Naive B cell (primary cell): ENCODE data around the gene CHKB. TPM values are rescaled to one million over a fixed set of nuclear protein-coding genes. Genes with fewer than 3 reads are reported as not detected.
"Not testable (repeated sequence)": the region's sequence is repeated elsewhere in the genome, so short reads cannot be mapped to it uniquely, and the experiment has no call there.

ENCODE experiments used
- ATAC-seq, 2 donors: fragments of 150-1000 bp; cut with Tn5 transposase; 2 replicates each; pipeline ENCODE4 v1.10.0; 2021; ENCODE audit warnings: low read depth in 2 of 2, mild to moderate bottlenecking in 2 of 2, moderate library complexity in 2 of 2
- DNase-seq: peaks from one replicate; pipeline ENCODE4 v3.0.0; 2022
- H3K27ac Mint-ChIP-seq, 6 donors: one replicate each; pipeline ENCODE4 v1.8.0; 2020 to 2022; ENCODE audit warnings: mild to moderate bottlenecking in 6 of 6, mixed read lengths in 6 of 6, moderate library complexity in 5 of 6, inconsistent platforms in 2 of 6
- H3K27me3 Mint-ChIP-seq, 3 donors: one replicate each; pipeline ENCODE4 v1.8.0; 2021 to 2022; ENCODE audit warnings: mixed read lengths in 3 of 3, mild to moderate bottlenecking in 1 of 3
- H3K36me3 Mint-ChIP-seq, 2 donors: one replicate each; pipeline ENCODE4 v1.8.0; 2020 to 2022; ENCODE audit warnings: mixed read lengths in 2 of 2, inconsistent platforms in 1 of 2, mild to moderate bottlenecking in 1 of 2
- H3K4me1 Mint-ChIP-seq, 3 donors: one replicate each; pipeline ENCODE4 v1.8.0; 2020 to 2022; ENCODE audit warnings: mixed read lengths in 3 of 3, inconsistent platforms in 1 of 3, mild to moderate bottlenecking in 1 of 3, moderate library complexity in 1 of 3
- H3K4me3 Mint-ChIP-seq, 8 donors: one replicate each; pipeline ENCODE4 v1.8.0; 2020 to 2022; ENCODE audit warnings: mild to moderate bottlenecking in 8 of 8, mixed read lengths in 8 of 8, moderate library complexity in 8 of 8, inconsistent platforms in 2 of 8
- H3K9me3 Mint-ChIP-seq, 7 donors: one replicate each; pipeline ENCODE4 v1.8.0; 2020 to 2022; ENCODE audit warnings: mixed read lengths in 7 of 7, mild to moderate bottlenecking in 5 of 7, inconsistent platforms in 2 of 7, moderate library complexity in 1 of 7
- polyA plus RNA-seq, 6 donors: library from polyadenylated mRNA; unstranded; fragments of 300-500 nt; fragmentation: Illumina TruSeq; gene quantifications; one replicate each; pipeline ENCODE4 v1.2.3, GENCODE V29; 2021; ENCODE audit warnings: low read depth in 6 of 6

Gene CHKB
- polyA plus RNA-seq, 6 donors from 2014 or later, result 36.2 to 50.8 (median 42.0) TPM

GRCh38 chr22:50621948-50622722 lies 39.5 kb upstream of the CHKB start:
- H3K27ac Mint-ChIP-seq, result peak overlapping the region; percentile 95 to 100 (median 98)
- H3K4me1 Mint-ChIP-seq, result peaks cover 29 to 43% (median 37%) of the 10 kb centered on the region in 3 donors
- no peaks in the 10 kb centered on the region for H3K9me3 Mint-ChIP-seq
- DNase-seq, result peak; percentile 47
- H3K4me3 Mint-ChIP-seq, result peak overlapping the region; percentile 86 to 99 (median 94)
- no peaks in the 10 kb centered on the region for H3K27me3 Mint-ChIP-seq
- ATAC-seq, result no peak
- no peaks in the 10 kb centered on the region for H3K36me3 Mint-ChIP-seq

- H3K27ac Mint-ChIP-seq, result peak overlapping the region; percentile 95 to 100 (median 98)
- H3K4me3 Mint-ChIP-seq, result peak overlapping the region; percentile 86 to 99 (median 94)
- H3K4me1 Mint-ChIP-seq, result peaks cover 25 to 38% (median 34%) of the 10 kb centered on the region in 3 donors
- peak; percentile 39 to 43 for ATAC-seq
- H3K36me3 Mint-ChIP-seq, result no peaks in the 10 kb centered on the region
- H3K27me3 Mint-ChIP-seq, result no peaks in the 10 kb centered on the region
- no peaks in the 10 kb centered on the region for H3K9me3 Mint-ChIP-seq
- peak; percentile 52 for DNase-seq
Measured at GRCh38 chr22:50621356-50621880, 38.8 kb upstream of the CHKB start.

- H3K4me3 Mint-ChIP-seq, result peak overlapping the region; percentile 86 to 99 (median 94)
- peak; percentile 72 for ATAC-seq
- H3K9me3 Mint-ChIP-seq, result no peaks in the 10 kb centered on the region
- peak; percentile 79 for DNase-seq
- no peaks in the 10 kb centered on the region for H3K27me3 Mint-ChIP-seq
- no peaks in the 10 kb centered on the region for H3K36me3 Mint-ChIP-seq
- H3K4me1 Mint-ChIP-seq, result peaks cover 24 to 36% (median 32%) of the 10 kb centered on the region in 3 donors
- peak overlapping the region; percentile 95 to 100 (median 98) for H3K27ac Mint-ChIP-seq
Measured at GRCh38 chr22:50620593-50621355, 38.1 kb upstream of the CHKB start.

GRCh38 chr22:50614296-50614695 lies 31.6 kb upstream of the CHKB start:
- not testable (repeated sequence) for ATAC-seq, H3K4me1 Mint-ChIP-seq, H3K9me3 Mint-ChIP-seq, H3K36me3 Mint-ChIP-seq, DNase-seq
- peaks cover 0 to 45% (median 34%) of the 10 kb centered on the region in 3 donors for H3K27me3 Mint-ChIP-seq
- peak overlapping the region in 2 of 6 donors; percentile 74 to 86 for H3K27ac Mint-ChIP-seq
- peak overlapping the region in 2 of 8 donors; percentile 53 to 60 for H3K4me3 Mint-ChIP-seq

GRCh38 chr22:50613291-50613981 lies 30.8 kb upstream of the CHKB start:
- Mint-ChIP-seq H3K36me3 (no peaks in the 10 kb centered on the region), H3K27ac (peak overlapping the region in 1 of 6 donors; percentile 76), H3K27me3 (peaks cover 0 to 52% (median 41%) of the 10 kb centered on the region in 3 donors), H3K4me3 (peak overlapping the region in 1 of 8 donors; percentile 8), H3K4me1 (peaks cover 5 to 6% (median 5%) of the 10 kb centered on the region in 3 donors), H3K9me3 (no peaks in the 10 kb centered on the region)
- DNase-seq, result no peak
- no peak for ATAC-seq

GRCh38 chr22:50612528-50613221 lies 30.0 kb upstream of the CHKB start:
- DNase-seq, result no peak

GRCh38 chr22:50612168-50612527 lies 29.5 kb upstream of the CHKB start:
- peaks cover 5 to 6% (median 5%) of the 10 kb centered on the region in 3 donors for H3K4me1 Mint-ChIP-seq
- peak overlapping the region in 1 of 6 donors; percentile 13 for H3K27ac Mint-ChIP-seq
- H3K4me3 Mint-ChIP-seq, result no peak overlapping the region
- H3K36me3 Mint-ChIP-seq, result no peaks in the 10 kb centered on the region
- ATAC-seq (no peak), DNase-seq (no peak)
- peaks cover 5 to 62% (median 51%) of the 10 kb centered on the region in 3 donors for H3K27me3 Mint-ChIP-seq
- no peaks in the 10 kb centered on the region for H3K9me3 Mint-ChIP-seq

More at GRCh38 chr22:50612528-50613221, 30.0 kb upstream of the CHKB start:
- Mint-ChIP-seq H3K36me3 (no peaks in the 10 kb centered on the region), H3K27ac (peak overlapping the region in 1 of 6 donors; percentile 13), H3K9me3 (no peaks in the 10 kb centered on the region), H3K4me3 (no peak overlapping the region), H3K4me1 (peaks cover 5 to 6% (median 5%) of the 10 kb centered on the region in 3 donors), H3K27me3 (peaks cover 0 to 56% (median 46%) of the 10 kb centered on the region in 3 donors)
- peak; percentile 27 to 32 for ATAC-seq

GRCh38 chr22:50611341-50612060 lies 28.9 kb upstream of the CHKB start:
- H3K4me3 Mint-ChIP-seq, result no peak overlapping the region
- H3K36me3 Mint-ChIP-seq, result no peaks in the 10 kb centered on the region
- no peak for DNase-seq
- H3K27me3 Mint-ChIP-seq, result peaks cover 6 to 68% (median 58%) of the 10 kb centered on the region in 3 donors
- H3K27ac Mint-ChIP-seq, result no peak overlapping the region
- ATAC-seq, result no peak
- peaks cover 5 to 6% (median 5%) of the 10 kb centered on the region in 3 donors for H3K4me1 Mint-ChIP-seq
- H3K9me3 Mint-ChIP-seq, result no peaks in the 10 kb centered on the region

- DNase-seq (no peak), ATAC-seq (no peak)
- peaks cover 5 to 6% (median 5%) of the 10 kb centered on the region in 3 donors for H3K4me1 Mint-ChIP-seq
- peaks cover 6 to 77% (median 66%) of the 10 kb centered on the region in 3 donors for H3K27me3 Mint-ChIP-seq
- H3K4me3 Mint-ChIP-seq, result peak overlapping the region in 1 of 8 donors; percentile 53
- no peaks in the 10 kb centered on the region for H3K9me3 Mint-ChIP-seq
- H3K27ac Mint-ChIP-seq, result no peak overlapping the region
- no peaks in the 10 kb centered on the region for H3K36me3 Mint-ChIP-seq
Measured at GRCh38 chr22:50610581-50610980, 27.9 kb upstream of the CHKB start.

- ATAC-seq, result no peak
- H3K36me3 Mint-ChIP-seq, result no peaks in the 10 kb centered on the region
- H3K27me3 Mint-ChIP-seq, result peaks cover 6 to 83% (median 70%) of the 10 kb centered on the region in 3 donors
Measured at GRCh38 chr22:50610041-50610451, 27.4 kb upstream of the CHKB start.

GRCh38 chr22:50609599-50609998 lies 26.9 kb upstream of the CHKB start:
- H3K27ac Mint-ChIP-seq, result peak overlapping the region in 1 of 6 donors; percentile 70
- H3K27me3 Mint-ChIP-seq, result peaks cover 6 to 87% (median 74%) of the 10 kb centered on the region in 3 donors
- no peaks in the 10 kb centered on the region for H3K9me3 Mint-ChIP-seq

More at GRCh38 chr22:50610041-50610451, 27.4 kb upstream of the CHKB start:
- no peak for DNase-seq
- Mint-ChIP-seq H3K4me3 (peak overlapping the region in 1 of 8 donors; percentile 53), H3K27ac (no peak overlapping the region), H3K9me3 (no peaks in the 10 kb centered on the region), H3K4me1 (peaks cover 5 to 6% (median 5%) of the 10 kb centered on the region in 3 donors)

GRCh38 chr22:50608996-50609395 lies 26.3 kb upstream of the CHKB start:
- Mint-ChIP-seq H3K9me3 (no peaks in the 10 kb centered on the region), H3K4me1 (peaks cover 5 to 6% (median 5%) of the 10 kb centered on the region in 3 donors), H3K27ac (no peak overlapping the region), H3K36me3 (no peaks in the 10 kb centered on the region), H3K27me3 (peaks cover 6 to 89% (median 74%) of the 10 kb centered on the region in 3 donors), H3K4me3 (no peak overlapping the region)
- ATAC-seq, result no peak
- DNase-seq, result no peak

More at GRCh38 chr22:50609599-50609998, 26.9 kb upstream of the CHKB start:
- ATAC-seq, result no peak
- Mint-ChIP-seq H3K36me3 (no peaks in the 10 kb centered on the region), H3K4me3 (no peak overlapping the region), H3K4me1 (peaks cover 5 to 6% (median 5%) of the 10 kb centered on the region in 3 donors)
- no peak for DNase-seq
